HFFc6 (cell line): ENCODE results near the gene MSH3. TPM values are rescaled to one million over a fixed set of nuclear protein-coding genes. Genes with fewer than 3 reads are reported as not detected.

Source experiments
- DNase-seq: peaks from one replicate; pipeline ENCODE4 v3.0.0-alpha.2; 2018
- H3K27ac Mint-ChIP-seq: 2 replicates; pipeline ENCODE4 v1.8.0; 2020; ENCODE audit warnings: mild to moderate bottlenecking, mixed read lengths
- H3K27me3 Mint-ChIP-seq: 2 replicates; pipeline ENCODE4 v1.8.0; 2021; ENCODE audit warnings: mild to moderate bottlenecking, moderate library complexity, mixed read lengths; ENCODE audit not compliant: insufficient read depth
- H3K36me3 Mint-ChIP-seq: 2 replicates; pipeline ENCODE4 v1.8.0; 2021; ENCODE audit warnings: low read depth, mixed read lengths
- H3K4me1 Mint-ChIP-seq: 2 replicates; pipeline ENCODE4 v1.8.0; 2020; ENCODE audit warnings: low read depth, mixed read lengths
- H3K4me3 Mint-ChIP-seq: 2 replicates; pipeline ENCODE4 v1.8.0; 2020; ENCODE audit warnings: mild to moderate bottlenecking, moderate library complexity, mixed read lengths
- H3K9me3 Mint-ChIP-seq: 2 replicates; pipeline ENCODE4 v1.8.0; 2020; ENCODE audit warnings: mild to moderate bottlenecking, mixed read lengths
- CTCF ChIP-seq: fragments of 200-600 bp; sonication (generic); IDR thresholded peaks from 2 replicates; pipeline ENCODE4 v1.5.0; 2021; ENCODE audit warnings: antibody characterized with exemption, mild to moderate bottlenecking
- total RNA-seq, 6 experiments: library from RNA; stranded (reverse); fragmentation: NEBNext Ultra II Directional; extraction: Animal tissue kit (Norgen Biotek cat#: 25700); gene quantifications; 2 replicates in 1 of 6; 3 replicates in 5 of 6; pipeline ENCODE4 v1.2.3, GENCODE V29; 2021

The MSH3 gene
- total RNA-seq, 6 experiments from 2014 or later: 13.6 to 14.9 (median 14.3) TPM

GRCh38 chr5:80623999-80624398 lies 30.5 kb upstream of the MSH3 start:
- no peak for TF ChIP-seq CTCF
- no peak overlapping the region for H3K27ac Mint-ChIP-seq
- no peaks in the 10 kb centered on the region for H3K9me3 Mint-ChIP-seq
- H3K4me3 Mint-ChIP-seq: no peak overlapping the region
- no peaks in the 10 kb centered on the region for H3K36me3 Mint-ChIP-seq
- DNase-seq: no peak
- H3K27me3 Mint-ChIP-seq: no peaks in the 10 kb centered on the region
- peaks cover 9% of the 10 kb centered on the region for H3K4me1 Mint-ChIP-seq

- H3K36me3 Mint-ChIP-seq: no peaks in the 10 kb centered on the region
- H3K4me3 Mint-ChIP-seq: no peak overlapping the region
- no peak overlapping the region for H3K27ac Mint-ChIP-seq
- H3K4me1 Mint-ChIP-seq: peaks cover 4% of the 10 kb centered on the region
- TF ChIP-seq CTCF: no peak
- no peaks in the 10 kb centered on the region for H3K27me3 Mint-ChIP-seq
- DNase-seq: no peak
- no peaks in the 10 kb centered on the region for H3K9me3 Mint-ChIP-seq
These were observed 29.2 kb upstream of the MSH3 start for GRCh38 chr5:80625230-80625629.

- Mint-ChIP-seq H3K9me3 (no peaks in the 10 kb centered on the region), H3K4me3 (no peak overlapping the region), H3K27ac (no peak overlapping the region), H3K4me1 (no peaks in the 10 kb centered on the region), H3K36me3 (peaks cover 16% of the 10 kb centered on the region; the same call in 1 of the 2 replicates), H3K27me3 (no peaks in the 10 kb centered on the region)
- DNase-seq: no peak
- no peak for TF ChIP-seq CTCF
These were observed 25.2 kb upstream of the MSH3 start for GRCh38 chr5:80629281-80629680.

GRCh38 chr5:80631278-80632259 lies 22.9 kb upstream of the MSH3 start:
- no peak overlapping the region for H3K4me3 Mint-ChIP-seq
- no peaks in the 10 kb centered on the region for H3K27me3 Mint-ChIP-seq
- no peaks in the 10 kb centered on the region for H3K4me1 Mint-ChIP-seq
- no peak for TF ChIP-seq CTCF
- no peaks in the 10 kb centered on the region for H3K9me3 Mint-ChIP-seq
- DNase-seq: no peak
- H3K27ac Mint-ChIP-seq: no peak overlapping the region
- peaks cover 16% of the 10 kb centered on the region; the same call in 1 of the 2 replicates for H3K36me3 Mint-ChIP-seq

GRCh38 chr5:80632700-80633099 lies 21.8 kb upstream of the MSH3 start:
- no peak for DNase-seq
- no peak overlapping the region for H3K27ac Mint-ChIP-seq
- peaks cover 16% of the 10 kb centered on the region; the same call in 1 of the 2 replicates for H3K36me3 Mint-ChIP-seq
- H3K4me1 Mint-ChIP-seq: no peaks in the 10 kb centered on the region
- H3K4me3 Mint-ChIP-seq: no peak overlapping the region
- H3K27me3 Mint-ChIP-seq: no peaks in the 10 kb centered on the region
- TF ChIP-seq CTCF: no peak
- H3K9me3 Mint-ChIP-seq: no peaks in the 10 kb centered on the region
